BE2C (cell line): Measurements from ENCODE around the gene MUSTN1.
A peak's percentile ranks its signal among the peaks of the same experiment; 100 is the strongest.

Experiments used
- DNase-seq: peaks from one replicate; pipeline ENCODE4 v3.0.0-alpha.2; 2020
- H3K27me3 ChIP-seq: fragments of 250-450 bp; sonication (Bioruptor Pico); 2 replicates; pipeline ENCODE4 v1.5.1; 2020; ENCODE audit warnings: mild to moderate bottlenecking
- H3K36me3 ChIP-seq: fragments of 250-450 bp; sonication (Bioruptor Pico); 2 replicates; pipeline ENCODE4 v1.5.1; 2020; ENCODE audit warnings: mild to moderate bottlenecking
- H3K4me1 ChIP-seq: fragments of 250-450 bp; sonication (Bioruptor Pico); 2 replicates; pipeline ENCODE4 v1.5.1; 2020
- H3K4me3 ChIP-seq: 2 replicates; pipeline ENCODE4 v1.5.1; 2011; ENCODE audit warnings: low read depth, low read length
- H3K9me3 ChIP-seq: fragments of 250-450 bp; sonication (Bioruptor Pico); 2 replicates; pipeline ENCODE4 v1.5.1; 2020
- TF ChIP-seq, protein P1 (sequence below): IDR thresholded peaks from 2 replicates; pipeline ENCODE4 v1.5.1; 2012; ENCODE audit warnings: mild to moderate bottlenecking, low read depth, low read length

MUSTN1 gene

DNA sequence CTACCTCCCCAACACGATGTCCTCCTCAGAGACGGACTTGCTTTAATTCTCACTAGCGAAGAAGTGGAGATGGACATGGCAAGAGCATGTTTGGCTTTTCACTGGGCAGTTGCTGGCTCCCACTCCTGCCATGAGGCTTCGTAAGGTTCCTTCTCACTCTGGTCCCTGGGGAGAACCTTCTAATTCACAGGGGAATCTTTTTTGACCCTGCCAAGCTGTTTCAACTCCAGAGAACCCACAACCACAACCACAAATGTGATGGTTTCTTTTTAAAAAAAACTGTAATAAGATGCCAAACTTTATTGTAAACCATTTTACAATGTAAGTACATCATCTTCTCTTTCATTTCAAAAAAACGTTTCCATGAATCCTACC, 1.6 kb upstream of the MUSTN1 start:
- no peak overlapping the region for H3K4me3 ChIP-seq
- peaks cover 6% of the 10 kb centered on the region for H3K4me1 ChIP-seq
- H3K9me3 ChIP-seq = no peaks in the 10 kb centered on the region
- no peaks in the 10 kb centered on the region for H3K36me3 ChIP-seq
- DNase-seq = no peak
- TF ChIP-seq, protein P1, sequence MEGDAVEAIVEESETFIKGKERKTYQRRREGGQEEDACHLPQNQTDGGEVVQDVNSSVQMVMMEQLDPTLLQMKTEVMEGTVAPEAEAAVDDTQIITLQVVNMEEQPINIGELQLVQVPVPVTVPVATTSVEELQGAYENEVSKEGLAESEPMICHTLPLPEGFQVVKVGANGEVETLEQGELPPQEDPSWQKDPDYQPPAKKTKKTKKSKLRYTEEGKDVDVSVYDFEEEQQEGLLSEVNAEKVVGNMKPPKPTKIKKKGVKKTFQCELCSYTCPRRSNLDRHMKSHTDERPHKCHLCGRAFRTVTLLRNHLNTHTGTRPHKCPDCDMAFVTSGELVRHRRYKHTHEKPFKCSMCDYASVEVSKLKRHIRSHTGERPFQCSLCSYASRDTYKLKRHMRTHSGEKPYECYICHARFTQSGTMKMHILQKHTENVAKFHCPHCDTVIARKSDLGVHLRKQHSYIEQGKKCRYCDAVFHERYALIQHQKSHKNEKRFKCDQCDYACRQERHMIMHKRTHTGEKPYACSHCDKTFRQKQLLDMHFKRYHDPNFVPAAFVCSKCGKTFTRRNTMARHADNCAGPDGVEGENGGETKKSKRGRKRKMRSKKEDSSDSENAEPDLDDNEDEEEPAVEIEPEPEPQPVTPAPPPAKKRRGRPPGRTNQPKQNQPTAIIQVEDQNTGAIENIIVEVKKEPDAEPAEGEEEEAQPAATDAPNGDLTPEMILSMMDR = no peak
- H3K27me3 ChIP-seq = no peaks in the 10 kb centered on the region

DNA sequence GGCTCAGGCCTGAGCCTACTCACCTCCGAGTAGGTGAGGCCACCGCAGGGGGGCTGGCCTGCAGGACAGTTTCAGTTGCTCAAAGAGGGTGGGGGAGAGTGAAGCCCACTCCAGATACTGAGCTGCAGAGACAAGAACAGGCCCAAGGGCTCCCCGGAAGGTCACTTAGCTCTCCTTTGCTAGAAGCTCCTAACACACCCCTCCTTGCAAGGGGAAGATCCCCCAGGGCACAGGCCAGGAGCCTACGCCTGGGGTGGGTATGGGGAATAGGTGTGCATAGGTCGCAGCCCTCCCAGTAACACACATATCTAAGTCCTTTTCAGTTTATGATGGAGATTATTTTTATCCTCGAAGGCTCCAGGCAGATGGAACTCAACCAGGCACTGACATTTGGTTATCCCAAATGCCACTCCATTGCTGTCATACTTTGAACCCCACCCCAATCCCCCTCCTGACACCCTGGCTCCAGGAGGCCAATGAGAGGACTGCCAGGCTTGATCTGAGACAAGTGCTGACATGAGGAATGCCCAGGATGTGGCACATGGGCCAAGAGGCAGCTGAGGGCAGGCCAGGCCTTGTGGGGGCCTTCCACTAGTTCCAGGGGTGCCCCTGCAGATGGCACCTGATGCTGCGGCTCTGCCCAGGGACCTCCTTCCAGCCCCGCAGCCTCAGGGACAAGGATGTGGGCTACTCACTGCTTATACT, 1.1 kb upstream of the MUSTN1 start:
- no peaks in the 10 kb centered on the region for H3K9me3 ChIP-seq
- H3K27me3 ChIP-seq = no peaks in the 10 kb centered on the region
- TF ChIP-seq, protein P1 = no peak
- peaks cover 6% of the 10 kb centered on the region for H3K4me1 ChIP-seq
- H3K4me3 ChIP-seq = no peak overlapping the region
- no peak for DNase-seq
- no peaks in the 10 kb centered on the region for H3K36me3 ChIP-seq

DNA sequence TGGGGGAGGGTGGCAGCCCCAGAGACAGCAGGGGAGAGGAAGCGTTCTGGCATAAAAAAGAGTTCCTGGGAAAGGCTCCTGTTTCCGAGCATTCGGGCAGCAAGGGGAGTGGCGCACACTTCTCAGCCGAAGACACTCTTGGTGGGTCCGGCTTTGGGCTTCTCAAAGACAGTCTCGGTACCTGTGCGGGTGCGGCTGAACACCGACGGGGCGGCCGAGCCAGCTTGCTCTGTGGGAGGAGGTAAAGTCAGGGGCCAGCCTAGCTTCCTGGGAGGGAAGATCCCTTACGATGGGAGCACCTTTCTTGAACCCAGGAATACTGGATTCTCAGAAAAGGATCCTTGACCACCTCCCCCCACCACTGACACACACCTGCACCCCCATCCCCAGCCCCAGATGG, 1.6 kb downstream of the MUSTN1 start:
- no peak for DNase-seq
- H3K4me1 ChIP-seq = peaks cover 6% of the 10 kb centered on the region
- no peaks in the 10 kb centered on the region for H3K27me3 ChIP-seq
- no peak overlapping the region for H3K4me3 ChIP-seq
- TF ChIP-seq, protein P1 = no peak
- H3K9me3 ChIP-seq = no peaks in the 10 kb centered on the region
- no peaks in the 10 kb centered on the region for H3K36me3 ChIP-seq

DNA sequence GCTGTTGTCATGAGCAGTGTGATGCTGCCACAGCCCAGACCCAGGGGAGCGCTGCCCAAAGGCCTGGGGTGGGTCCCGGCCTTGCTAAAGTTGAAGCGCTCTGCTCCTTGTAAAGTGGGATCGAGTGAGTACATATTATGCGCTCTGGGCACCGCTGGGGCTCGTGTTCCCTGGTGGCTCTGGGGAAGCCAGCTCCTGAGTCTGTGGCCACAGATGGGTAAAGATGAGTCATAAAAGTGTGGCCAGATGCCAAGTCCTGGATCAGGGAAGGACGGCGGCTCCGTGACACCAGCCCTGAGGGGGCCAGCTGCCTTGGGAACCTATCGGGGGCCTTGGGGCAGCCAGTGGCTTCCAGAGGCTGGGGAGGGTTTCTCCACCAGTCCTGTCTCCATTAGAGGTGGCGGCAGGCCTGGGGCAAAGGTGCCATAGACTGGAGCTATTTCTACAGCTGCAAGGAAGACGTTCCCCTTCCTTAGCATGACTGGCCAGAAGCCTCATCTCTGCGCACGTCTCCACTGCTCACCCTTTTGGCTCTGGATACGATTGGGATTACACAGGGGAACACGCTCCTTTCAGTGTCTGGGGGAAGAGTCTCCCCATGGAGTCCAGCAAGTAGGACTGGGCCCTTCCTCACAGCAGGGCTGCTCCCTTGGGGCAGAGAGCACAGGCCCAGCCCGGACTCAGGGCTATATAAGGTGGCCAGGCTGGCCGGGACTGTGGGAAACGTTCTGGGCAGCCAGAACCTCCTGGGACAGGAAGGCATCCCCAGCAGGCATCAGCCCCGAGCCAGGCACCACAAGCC, 3.1 kb downstream of the MUSTN1 start:
- Histone ChIP-seq H3K27me3 (no peaks in the 10 kb centered on the region), H3K9me3 (no peaks in the 10 kb centered on the region), H3K4me3 (peak overlapping the region; percentile 8; the same call in 1 of the 2 replicates), H3K4me1 (peaks cover 6% of the 10 kb centered on the region), H3K36me3 (no peaks in the 10 kb centered on the region)
- TF ChIP-seq, protein P1 = no peak
- peak; percentile 89 for DNase-seq

DNA sequence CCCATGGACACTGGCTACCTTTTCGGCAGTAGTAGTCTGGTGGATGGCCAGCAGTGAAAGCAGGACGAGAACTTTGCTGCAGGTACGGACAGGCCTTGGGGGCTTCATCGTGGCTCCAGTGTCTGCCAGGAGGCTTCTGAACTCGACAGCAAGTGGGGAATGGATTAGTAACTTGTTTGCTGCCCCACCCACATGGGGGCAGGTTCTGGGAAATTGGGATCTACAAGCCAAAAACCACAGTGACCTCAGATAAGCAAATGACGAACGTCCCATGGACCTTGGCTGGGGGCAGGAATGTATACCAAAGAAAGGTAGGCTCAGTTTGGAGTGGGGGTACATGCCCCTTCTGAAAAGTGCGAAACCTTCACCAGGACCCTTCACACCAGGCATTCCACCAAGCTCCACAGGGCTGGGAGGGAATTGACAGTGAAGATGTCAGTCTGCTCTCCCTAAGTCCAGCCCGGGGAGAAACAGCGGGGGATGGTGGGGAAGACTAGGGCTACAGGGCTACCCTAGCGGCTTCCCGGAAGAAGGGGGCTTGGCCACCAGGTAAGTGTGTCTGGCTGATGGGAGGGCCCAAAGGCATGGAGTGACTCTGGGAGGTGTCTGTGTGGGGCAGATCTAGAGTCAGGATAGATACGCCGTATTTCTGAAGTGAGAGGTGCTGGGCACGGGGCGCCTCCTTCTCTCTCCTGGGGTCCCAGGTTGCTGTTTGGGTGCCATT, 4.1 kb downstream of the MUSTN1 start, which contains the start of gene ITIH4:
TSS of gene ITIH4 (minus strand) at position 138 of the 724 bp plus-strand sequence. CDS start at position 108, 30 bp downstream.
- TF ChIP-seq, protein P1 = no peak

More for the DNA sequence above, 4.1 kb downstream of the MUSTN1 start, which contains the start of gene ITIH4:
- Histone ChIP-seq H3K4me3 (no peak within 1 kb of the TSS), H3K4me1 (peaks cover 6% of the 10 kb centered on the region), H3K36me3 (no peaks in the 10 kb centered on the region), H3K9me3 (no peaks in the 10 kb centered on the region), H3K27me3 (no peaks in the 10 kb centered on the region)
- DNase-seq = no peak
